ENCODE results near the gene FABP7.
"Not testable (repeated sequence)": the region's sequence is repeated elsewhere in the genome, so short reads cannot be mapped to it uniquely, and the experiment has no call there.

Gene FABP7

GRCh38 chr6:122736163-122736562 is 43.4 kb upstream of the FABP7 start:
- ChIA-PET POLR2A (no interaction called here), CTCF (interaction anchor here (0.9 to 10.9 kb wide), 2 partner anchors 8 to 103 kb away, joined by 3 to 292 read pairs; no protein-coding TSS in a partner anchor)
- no peak for DNase-seq (ENCODE audit: low read depth, low spot score)
- TF ChIP-seq CTCF (IDR thresholded peaks at IDR 0.05; ENCODE audit: insufficient read depth, low read length, missing control alignments), result no peak
- no peak overlapping the region for H3K4me3 ChIP-seq (ENCODE audit: low read depth, low read length)

GRCh38 chr6:122736616-122737015 is 42.9 kb upstream of the FABP7 start:
- TF ChIP-seq CTCF (IDR thresholded peaks at IDR 0.05; ENCODE audit: insufficient read depth, low read length, missing control alignments), result no peak
- DNase-seq (ENCODE audit: low read depth, low spot score), result no peak
- H3K4me3 ChIP-seq (ENCODE audit: low read depth, low read length), result no peak overlapping the region
- ChIA-PET CTCF (interaction anchor here (0.9 kb wide), 1 partner anchor 9 kb away, joined by 3 read pairs; no protein-coding TSS in a partner anchor), POLR2A (no interaction called here)

- ChIA-PET POLR2A (interaction anchor here (0.6 kb wide), 1 partner anchor 115 kb away, joined by 3 read pairs; no protein-coding TSS in a partner anchor), CTCF (interaction anchor here (1.2 to 9.0 kb wide), 6 partner anchors 8 to 106 kb away, joined by 3 to 106 read pairs (median 10); no protein-coding TSS in a partner anchor)
- TF ChIP-seq CTCF (IDR thresholded peaks at IDR 0.05; ENCODE audit: insufficient read depth, low read length, missing control alignments), result no peak
- no peak overlapping the region for H3K4me3 ChIP-seq (ENCODE audit: low read depth, low read length)
- no peak for DNase-seq (ENCODE audit: low read depth, low spot score)
Observed at GRCh38 chr6:122740091-122740490, 39.4 kb upstream of the FABP7 start.

- no peak for TF ChIP-seq CTCF (IDR thresholded peaks at IDR 0.05; ENCODE audit: insufficient read depth, low read length, missing control alignments)
- ChIA-PET CTCF (interaction anchor here (1.2 to 9.0 kb wide), 6 partner anchors 9 to 105 kb away, joined by 3 to 106 read pairs (median 10); no protein-coding TSS in a partner anchor), POLR2A (interaction anchor here (0.6 kb wide), 1 partner anchor 114 kb away, joined by 3 read pairs; no protein-coding TSS in a partner anchor)
- H3K4me3 ChIP-seq (ENCODE audit: low read depth, low read length), result no peak overlapping the region
- DNase-seq (ENCODE audit: low read depth, low spot score), result no peak
Observed at GRCh38 chr6:122740936-122741335, 38.6 kb upstream of the FABP7 start.

- DNase-seq (ENCODE audit: low read depth, low spot score), result not testable (repeated sequence)
Observed at GRCh38 chr6:122744247-122744646, 35.3 kb upstream of the FABP7 start.

GRCh38 chr6:122744856-122745255 is 34.7 kb upstream of the FABP7 start:
- POLR2A ChIA-PET; H3K4me3 ChIP-seq (ENCODE audit: low read depth, low read length); DNase-seq (ENCODE audit: low read depth, low spot score): not testable (repeated sequence)
- CTCF ChIA-PET, result interaction anchor here (0.8 to 9.0 kb wide), 13 partner anchors 9 to 214 kb away, joined by 3 to 106 read pairs (median 3); partner anchors contain the start of gene SMPDL3A

More at GRCh38 chr6:122744247-122744646, 35.3 kb upstream of the FABP7 start:
- POLR2A ChIA-PET; H3K4me3 ChIP-seq (ENCODE audit: low read depth, low read length): not testable (repeated sequence)
- CTCF ChIA-PET, result interaction anchor here (0.8 to 9.0 kb wide), 9 partner anchors 10 to 95 kb away, joined by 3 to 106 read pairs (median 3); partner anchors contain the start of gene SMPDL3A

- no peak overlapping the region for H3K4me3 ChIP-seq (ENCODE audit: low read depth, low read length)
- CTCF ChIA-PET, result interaction anchor here (2.7 to 9.0 kb wide), 2 partner anchors 15 to 92 kb away, joined by 11 to 106 read pairs; no protein-coding TSS in a partner anchor
- TF ChIP-seq CTCF (IDR thresholded peaks at IDR 0.05; ENCODE audit: insufficient read depth, low read length, missing control alignments), result no peak
- POLR2A ChIA-PET, result no interaction called here
- DNase-seq (ENCODE audit: low read depth, low spot score), result no peak
Observed at GRCh38 chr6:122746688-122747087, 32.8 kb upstream of the FABP7 start.
